ENCODE results near the gene MARVELD3. TPM values are rescaled to one million over a fixed set of nuclear protein-coding genes. Genes with fewer than 3 reads are reported as not detected.
"Not testable (repeated sequence)": the region's sequence is repeated elsewhere in the genome, so short reads cannot be mapped to it uniquely, and the experiment has no call there.

The MARVELD3 gene
- total RNA-seq, 1 donor from 2014 or later, result 16.6 TPM

GRCh38 chr16:71681360-71681759 is 55.4 kb downstream of the MARVELD3 start:
- no peak for TF ChIP-seq CTCF (IDR thresholded peaks at IDR 0.05; ENCODE audit: insufficient read depth, low read length, severe bottlenecking)
- peaks cover under 1% of the 10 kb centered on the region for H3K36me3 ChIP-seq (ENCODE audit: control insufficient read depth, insufficient read depth, low read length)
- DNase-seq (ENCODE audit: low read depth) (no peak), FAIRE-seq (no peak)
- H3K27me3 ChIP-seq (ENCODE audit: control insufficient read depth, insufficient read depth, low read length), result no peaks in the 10 kb centered on the region
- no peak overlapping the region for H3K4me3 ChIP-seq (ENCODE audit: low read depth, low read length)

GRCh38 chr16:71684280-71684679 is 58.3 kb downstream of the MARVELD3 start:
- H3K27me3 ChIP-seq (ENCODE audit: control insufficient read depth, insufficient read depth, low read length); FAIRE-seq; H3K4me3 ChIP-seq (ENCODE audit: low read depth, low read length); H3K36me3 ChIP-seq (ENCODE audit: control insufficient read depth, insufficient read depth, low read length); DNase-seq (ENCODE audit: low read depth): not testable (repeated sequence)

Other genes with a start within 250 kb of the MARVELD3 start
- gene TLE7, start 184.1 kb upstream of the MARVELD3 start, total RNA-seq, result not detected in 2 replicates
- gene ZNF23, start 163.9 kb upstream of the MARVELD3 start, total RNA-seq, result 7.9 and 8.1 TPM in 2 replicates
- gene ZNF19, start 136.9 kb upstream of the MARVELD3 start, total RNA-seq, result 2.6 and 3.2 TPM in 2 replicates
- gene CHST4, start 99.8 kb upstream of the MARVELD3 start, total RNA-seq, result under 0.01 and 0.26 TPM in 2 replicates
- not detected in 2 replicates for gene TAT, start 49.1 kb upstream of the MARVELD3 start, total RNA-seq
- 2.6 and 4.0 TPM in 2 replicates for gene PHLPP2, start 98.5 kb downstream of the MARVELD3 start, total RNA-seq
- gene AP1G1, start 182.7 kb downstream of the MARVELD3 start, total RNA-seq, result 29.5 and 45.8 TPM in 2 replicates
- 9.2 and 12.9 TPM in 2 replicates for gene ATXN1L, start 219.8 kb downstream of the MARVELD3 start, total RNA-seq